Activated B cell treated with CpG ODN at 0.5 μM for 24 hours (primary cell): Measurements from ENCODE around the gene CHMP4A. TPM values are rescaled to one million over a fixed set of nuclear protein-coding genes. Genes with fewer than 3 reads are reported as not detected.

Experiments
- ATAC-seq: fragments of 200-7000 bp; cut with Tn5 transposase; one replicate; pipeline ENCODE4 v1.10.0; 2021; ENCODE audit warnings: low read depth, mild to moderate bottlenecking, moderate library complexity
- CTCF ChIA-PET: fragments of 350-600 bp; sonication (Branson Sonifier 250); formaldehyde crosslinking; loops from one replicate; lab custom pipeline; 2021; ENCODE audit warnings: antibody characterized with exemption; lab: Charles Lee
- POLR2A ChIA-PET: fragments of 350-600 bp; sonication (Branson Sonifier 250); formaldehyde crosslinking; loops from one replicate; lab custom pipeline; 2021; ENCODE audit warnings: antibody characterized with exemption; lab: Charles Lee
- DNase-seq: peaks from one replicate; pipeline ENCODE4 v3.0.0; 2022
- H3K27ac Mint-ChIP-seq: one replicate; pipeline ENCODE4 v1.8.0; 2020; ENCODE audit warnings: mixed read lengths
- H3K27me3 Mint-ChIP-seq: one replicate; pipeline ENCODE4 v1.8.0; 2021; ENCODE audit warnings: mixed read lengths
- H3K36me3 Mint-ChIP-seq: one replicate; pipeline ENCODE4 v1.8.0; 2021; ENCODE audit warnings: low read depth, mixed read lengths
- H3K4me1 Mint-ChIP-seq: one replicate; pipeline ENCODE4 v1.8.0; 2021; ENCODE audit warnings: mixed read lengths
- H3K4me3 Mint-ChIP-seq: one replicate; pipeline ENCODE4 v1.8.0; 2020; ENCODE audit warnings: mild to moderate bottlenecking, mixed read lengths
- H3K9me3 Mint-ChIP-seq: one replicate; pipeline ENCODE4 v1.8.0; 2020; ENCODE audit warnings: mixed read lengths
- intact Hi-C: fragments of 100-400 bp; cut with micrococcal nuclease; formaldehyde crosslinking; loops from one replicate; pipeline ENCODE4 v1.15.1; 2024
- total RNA-seq: library from RNA; stranded (reverse); gene quantifications from 2 replicates; pipeline ENCODE4 v1.2.3, GENCODE V29; 2022
- TF ChIP-seq, protein P1 (sequence below): fragments of 200-600 bp; IDR thresholded peaks from one replicate; pipeline ENCODE4 v1.8.0; 2022; ENCODE audit warnings: antibody characterized with exemption, mild to moderate bottlenecking

The CHMP4A gene
- total RNA-seq, 1 donor from 2014 or later, result 88.5 TPM

DNA sequence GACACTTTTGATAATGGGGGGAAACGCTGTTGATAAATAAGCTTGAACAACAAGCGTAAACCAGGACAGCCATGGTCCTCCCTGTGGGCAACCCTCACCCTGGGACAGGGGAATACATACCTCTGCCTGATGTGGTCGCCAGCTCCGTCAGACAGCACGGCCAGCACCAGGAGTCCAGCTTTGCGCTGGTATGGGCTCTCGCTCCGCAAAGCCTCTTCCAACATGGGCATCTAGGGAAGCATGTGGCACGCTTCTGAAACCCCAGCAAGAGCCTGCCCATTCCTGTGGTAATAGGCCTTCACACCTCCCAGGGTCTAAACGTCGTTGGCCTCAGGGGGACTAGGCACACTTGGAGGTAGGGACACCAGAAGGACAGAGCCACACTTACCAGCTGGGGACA, 27.5 kb downstream of the CHMP4A start:
- intact Hi-C loops, result no loop called here
- ChIA-PET CTCF (no interaction called here), POLR2A (interaction anchor here (0.6 to 3.7 kb wide), 4 partner anchors 15 to 50 kb away, joined by 3 to 44 read pairs (median 4); partner anchors contain the start of genes CHMP4A, IRF9, MDP1 and PSME1)
- no peaks in the 10 kb centered on the region for H3K27me3 Mint-ChIP-seq
- TF ChIP-seq, protein P1, sequence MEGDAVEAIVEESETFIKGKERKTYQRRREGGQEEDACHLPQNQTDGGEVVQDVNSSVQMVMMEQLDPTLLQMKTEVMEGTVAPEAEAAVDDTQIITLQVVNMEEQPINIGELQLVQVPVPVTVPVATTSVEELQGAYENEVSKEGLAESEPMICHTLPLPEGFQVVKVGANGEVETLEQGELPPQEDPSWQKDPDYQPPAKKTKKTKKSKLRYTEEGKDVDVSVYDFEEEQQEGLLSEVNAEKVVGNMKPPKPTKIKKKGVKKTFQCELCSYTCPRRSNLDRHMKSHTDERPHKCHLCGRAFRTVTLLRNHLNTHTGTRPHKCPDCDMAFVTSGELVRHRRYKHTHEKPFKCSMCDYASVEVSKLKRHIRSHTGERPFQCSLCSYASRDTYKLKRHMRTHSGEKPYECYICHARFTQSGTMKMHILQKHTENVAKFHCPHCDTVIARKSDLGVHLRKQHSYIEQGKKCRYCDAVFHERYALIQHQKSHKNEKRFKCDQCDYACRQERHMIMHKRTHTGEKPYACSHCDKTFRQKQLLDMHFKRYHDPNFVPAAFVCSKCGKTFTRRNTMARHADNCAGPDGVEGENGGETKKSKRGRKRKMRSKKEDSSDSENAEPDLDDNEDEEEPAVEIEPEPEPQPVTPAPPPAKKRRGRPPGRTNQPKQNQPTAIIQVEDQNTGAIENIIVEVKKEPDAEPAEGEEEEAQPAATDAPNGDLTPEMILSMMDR, result no peak
- H3K4me1 Mint-ChIP-seq, result peaks cover 23% of the 10 kb centered on the region
- no peak overlapping the region for H3K27ac Mint-ChIP-seq
- no peak overlapping the region for H3K4me3 Mint-ChIP-seq
- ATAC-seq (no peak), DNase-seq (no peak)
- no peaks in the 10 kb centered on the region for H3K9me3 Mint-ChIP-seq
- H3K36me3 Mint-ChIP-seq, result peaks cover 71% of the 10 kb centered on the region

GRCh38 chr14:24185026-24185425, 28.3 kb downstream of the CHMP4A start:
- TF ChIP-seq, protein P1, result no peak
- ATAC-seq (no peak), DNase-seq (no peak)
- H3K4me3 Mint-ChIP-seq, result no peak overlapping the region
- intact Hi-C loops, result no loop called here
- no peak overlapping the region for H3K27ac Mint-ChIP-seq
- no peaks in the 10 kb centered on the region for H3K27me3 Mint-ChIP-seq
- H3K9me3 Mint-ChIP-seq, result no peaks in the 10 kb centered on the region
- peaks cover 73% of the 10 kb centered on the region for H3K36me3 Mint-ChIP-seq
- peaks cover 25% of the 10 kb centered on the region for H3K4me1 Mint-ChIP-seq
- ChIA-PET POLR2A (interaction anchor here (0.6 to 1.4 kb wide), 4 partner anchors 14 to 49 kb away, joined by 3 to 5 read pairs (median 4); partner anchors contain the start of genes IRF9 and PSME1), CTCF (no interaction called here)

- ChIA-PET POLR2A (interaction anchor here (0.9 to 1.4 kb wide), 3 partner anchors 13 to 38 kb away, joined by 4 to 5 read pairs (median 4); partner anchors contain the start of gene IRF9), CTCF (no interaction called here)
- Mint-ChIP-seq H3K27me3 (no peaks in the 10 kb centered on the region), H3K9me3 (no peaks in the 10 kb centered on the region), H3K36me3 (peaks cover 77% of the 10 kb centered on the region), H3K4me3 (no peak overlapping the region), H3K4me1 (peaks cover 27% of the 10 kb centered on the region), H3K27ac (no peak overlapping the region)
- DNase-seq (no peak), ATAC-seq (no peak)
- intact Hi-C loops, result no loop called here
- TF ChIP-seq, protein P1, result no peak
Measured at GRCh38 chr14:24184104-24184970, 29.0 kb downstream of the CHMP4A start.

GRCh38 chr14:24183014-24183481, 30.2 kb downstream of the CHMP4A start:
- POLR2A ChIA-PET, result interaction anchor here (1.2 to 1.6 kb wide), 2 partner anchors 11 to 22 kb away, joined by 3 to 5 read pairs; partner anchors contain the start of genes IRF9 and REC8
- no peak overlapping the region for H3K27ac Mint-ChIP-seq

More at GRCh38 chr14:24183014-24183481, 30.2 kb downstream of the CHMP4A start:
- H3K4me1 Mint-ChIP-seq, result peaks cover 18% of the 10 kb centered on the region
- DNase-seq (no peak), ATAC-seq (no peak)
- no peaks in the 10 kb centered on the region for H3K27me3 Mint-ChIP-seq
- intact Hi-C loops, result no loop called here
- no peak overlapping the region for H3K4me3 Mint-ChIP-seq
- TF ChIP-seq, protein P1, result no peak
- peaks cover 82% of the 10 kb centered on the region for H3K36me3 Mint-ChIP-seq
- CTCF ChIA-PET, result no interaction called here
- no peaks in the 10 kb centered on the region for H3K9me3 Mint-ChIP-seq
